Measurements from ENCODE around the gene GAREM2.
"Not testable (repeated sequence)": the region's sequence is repeated elsewhere in the genome, so short reads cannot be mapped to it uniquely, and the experiment has no call there.

GAREM2 gene

GRCh38 chr2:26172871-26173775, at the start of gene GAREM2:
Gene GAREM2, plus strand, starts transcription at chr2:26173088. Its CDS starts 133 bp downstream, at chr2:26173221.
- in situ Hi-C loops (cut with MboI; ENCODE audit: low sequenced_read_pairs): no loop called here

GRCh38 chr2:26123426-26123825, 49.5 kb upstream of the GAREM2 start:
- in situ Hi-C loops (cut with MboI; ENCODE audit: low sequenced_read_pairs): no loop called here

GRCh38 chr2:26126074-26126473, 46.8 kb upstream of the GAREM2 start:
- in situ Hi-C loops (cut with MboI; ENCODE audit: low sequenced_read_pairs): no loop called here

GRCh38 chr2:26128176-26128575, 44.7 kb upstream of the GAREM2 start:
- in situ Hi-C loops (cut with MboI; ENCODE audit: low sequenced_read_pairs): no loop called here

- in situ Hi-C loops (cut with MboI; ENCODE audit: low sequenced_read_pairs): no loop called here
Measured at GRCh38 chr2:26130763-26131162, 42.1 kb upstream of the GAREM2 start.

GRCh38 chr2:26136451-26136850, 36.4 kb upstream of the GAREM2 start:
- in situ Hi-C loops (cut with MboI; ENCODE audit: low sequenced_read_pairs): no loop called here

GRCh38 chr2:26139269-26140183, 33.4 kb upstream of the GAREM2 start:
- in situ Hi-C loops (cut with MboI; ENCODE audit: low sequenced_read_pairs): no loop called here

- in situ Hi-C loops (cut with MboI; ENCODE audit: low sequenced_read_pairs): no loop called here
Measured at GRCh38 chr2:26141145-26141769, 31.6 kb upstream of the GAREM2 start.

GRCh38 chr2:26144031-26144430, 28.9 kb upstream of the GAREM2 start:
- in situ Hi-C loops (cut with MboI; ENCODE audit: low sequenced_read_pairs): no loop called here

- in situ Hi-C loops (cut with MboI; ENCODE audit: low sequenced_read_pairs): no loop called here
Measured at GRCh38 chr2:26144953-26145680, 27.8 kb upstream of the GAREM2 start.

- in situ Hi-C loops (cut with MboI; ENCODE audit: low sequenced_read_pairs): no loop called here
Measured at GRCh38 chr2:26148501-26148900, 24.4 kb upstream of the GAREM2 start.

- in situ Hi-C loops (cut with MboI; ENCODE audit: low sequenced_read_pairs): no loop called here
Measured at GRCh38 chr2:26150243-26150642, 22.6 kb upstream of the GAREM2 start.

- in situ Hi-C loops (cut with MboI; ENCODE audit: low sequenced_read_pairs): no loop called here
Measured at GRCh38 chr2:26157580-26157979, 15.3 kb upstream of the GAREM2 start.

GRCh38 chr2:26161926-26162325, 11.0 kb upstream of the GAREM2 start:
- in situ Hi-C loops (cut with MboI; ENCODE audit: low sequenced_read_pairs): no loop called here

- in situ Hi-C loops (cut with MboI; ENCODE audit: low sequenced_read_pairs): no loop called here
Measured at GRCh38 chr2:26162963-26163362, 9.9 kb upstream of the GAREM2 start.

- in situ Hi-C loops (cut with MboI; ENCODE audit: low sequenced_read_pairs): no loop called here
Measured at GRCh38 chr2:26164231-26164630, 8.7 kb upstream of the GAREM2 start.

GRCh38 chr2:26164641-26165211, 8.2 kb upstream of the GAREM2 start:
- in situ Hi-C loops (cut with MboI; ENCODE audit: low sequenced_read_pairs): no loop called here

- in situ Hi-C loops (cut with MboI; ENCODE audit: low sequenced_read_pairs): no loop called here
Measured at GRCh38 chr2:26165403-26165802, 7.5 kb upstream of the GAREM2 start.

- in situ Hi-C loops (cut with MboI; ENCODE audit: low sequenced_read_pairs): not testable (repeated sequence)
Measured at GRCh38 chr2:26166541-26166940, 6.3 kb upstream of the GAREM2 start.

- in situ Hi-C loops (cut with MboI; ENCODE audit: low sequenced_read_pairs): no loop called here
Measured at GRCh38 chr2:26168785-26169184, 4.1 kb upstream of the GAREM2 start.

All from hTERT RPE-1 (cell line).